ENCODE results near the gene DOCK4. TPM values are rescaled to one million over a fixed set of nuclear protein-coding genes. Genes with fewer than 3 reads are reported as not detected.

DOCK4 gene
- total RNA-seq, 1 experiment from 2014 or later: 20.4 TPM

GRCh38 chr7:111951052-111951451, 255.1 kb downstream of the DOCK4 start (continued):
- no peak for TF ChIP-seq RELA (CRISPR knock-in tag; IDR thresholded peaks at IDR 0.05; ENCODE audit: borderline replicate concordance)
- no peak for TF ChIP-seq E2F5 (CRISPR knock-in tag; IDR thresholded peaks at IDR 0.05)
- no peak for TF ChIP-seq ZBTB21 (CRISPR knock-in tag; IDR thresholded peaks at IDR 0.05; ENCODE audit: borderline replicate concordance)
- no peak for TF ChIP-seq NFATC4 (CRISPR knock-in tag; IDR thresholded peaks at IDR 0.05)
- no peak for TF ChIP-seq FOXP1 (CRISPR knock-in tag; IDR thresholded peaks at IDR 0.05; ENCODE audit: borderline replicate concordance)
- no peak for TF ChIP-seq HMGXB4 (CRISPR knock-in tag; IDR thresholded peaks at IDR 0.05)
- TF ChIP-seq PREB (CRISPR knock-in tag; IDR thresholded peaks at IDR 0.05; ENCODE audit: borderline replicate concordance): no peak

- no peak overlapping the region for H3K27ac Mint-ChIP-seq
- ChIA-PET POLR2A (no interaction called here), CTCF (no interaction called here)
- H3K4me3 Mint-ChIP-seq: no peak overlapping the region
- peaks cover 9% of the 10 kb centered on the region for H3K4me1 Mint-ChIP-seq
- peaks cover 39% of the 10 kb centered on the region for H3K9me3 Mint-ChIP-seq
- H3K36me3 Mint-ChIP-seq: peaks cover 57% of the 10 kb centered on the region
- DNase-seq (ENCODE audit: low spot score): no peak
- TF ChIP-seq CBFB (CRISPR knock-in tag; IDR thresholded peaks at IDR 0.05; ENCODE audit: low read depth): no peak
- TF ChIP-seq TEAD4 (CRISPR knock-in tag; IDR thresholded peaks at IDR 0.05): no peak
- TF ChIP-seq E2F4 (CRISPR knock-in tag; IDR thresholded peaks at IDR 0.05; ENCODE audit: borderline replicate concordance, low read depth): no peak
- TF ChIP-seq CREM (CRISPR knock-in tag; IDR thresholded peaks at IDR 0.05): no peak
- no peak for TF ChIP-seq RORB (CRISPR knock-in tag; IDR thresholded peaks at IDR 0.05)
- TF ChIP-seq ETV6 (CRISPR knock-in tag; IDR thresholded peaks at IDR 0.05): no peak
- no peak for TF ChIP-seq ZNF396 (CRISPR knock-in tag; IDR thresholded peaks at IDR 0.05; ENCODE audit: borderline replicate concordance)
- no peak for TF ChIP-seq ZNF423 (CRISPR knock-in tag; IDR thresholded peaks at IDR 0.05)
- TF ChIP-seq MLX (CRISPR knock-in tag; IDR thresholded peaks at IDR 0.05): no peak
- TF ChIP-seq ZBTB21 (CRISPR knock-in tag; IDR thresholded peaks at IDR 0.05; ENCODE audit: borderline replicate concordance): no peak
- no peak for TF ChIP-seq FOXP4 (CRISPR knock-in tag; IDR thresholded peaks at IDR 0.05)
- no peak for TF ChIP-seq HMGA2 (CRISPR knock-in tag; IDR thresholded peaks at IDR 0.05)
- no peak for TF ChIP-seq RELA (CRISPR knock-in tag; IDR thresholded peaks at IDR 0.05; ENCODE audit: borderline replicate concordance)
- no peak for ATAC-seq
- no peaks in the 10 kb centered on the region for H3K27me3 Mint-ChIP-seq (ENCODE audit: low read depth)
Measured at GRCh38 chr7:111942450-111943081, 263.6 kb downstream of the DOCK4 start.
